Superior temporal gyrus (tissue), 1 donor: ENCODE results near the gene USP17L29.
"Not testable (repeated sequence)": the region's sequence is repeated elsewhere in the genome, so short reads cannot be mapped to it uniquely, and the experiment has no call there.

Experiments used
- DNase-seq: peaks from one replicate; pipeline ENCODE4 v3.0.0-alpha.2; 2016; ENCODE audit errors: extremely low spot score

Gene USP17L29, protein sequence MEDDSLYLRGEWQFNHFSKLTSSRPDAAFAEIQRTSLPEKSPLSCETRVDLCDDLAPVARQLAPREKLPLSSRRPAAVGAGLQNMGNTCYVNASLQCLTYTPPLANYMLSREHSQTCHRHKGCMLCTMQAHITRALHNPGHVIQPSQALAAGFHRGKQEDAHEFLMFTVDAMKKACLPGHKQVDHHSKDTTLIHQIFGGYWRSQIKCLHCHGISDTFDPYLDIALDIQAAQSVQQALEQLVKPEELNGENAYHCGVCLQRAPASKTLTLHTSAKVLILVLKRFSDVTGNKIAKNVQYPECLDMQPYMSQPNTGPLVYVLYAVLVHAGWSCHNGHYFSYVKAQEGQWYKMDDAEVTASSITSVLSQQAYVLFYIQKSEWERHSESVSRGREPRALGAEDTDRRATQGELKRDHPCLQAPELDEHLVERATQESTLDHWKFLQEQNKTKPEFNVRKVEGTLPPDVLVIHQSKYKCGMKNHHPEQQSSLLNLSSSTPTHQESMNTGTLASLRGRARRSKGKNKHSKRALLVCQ

DNA sequence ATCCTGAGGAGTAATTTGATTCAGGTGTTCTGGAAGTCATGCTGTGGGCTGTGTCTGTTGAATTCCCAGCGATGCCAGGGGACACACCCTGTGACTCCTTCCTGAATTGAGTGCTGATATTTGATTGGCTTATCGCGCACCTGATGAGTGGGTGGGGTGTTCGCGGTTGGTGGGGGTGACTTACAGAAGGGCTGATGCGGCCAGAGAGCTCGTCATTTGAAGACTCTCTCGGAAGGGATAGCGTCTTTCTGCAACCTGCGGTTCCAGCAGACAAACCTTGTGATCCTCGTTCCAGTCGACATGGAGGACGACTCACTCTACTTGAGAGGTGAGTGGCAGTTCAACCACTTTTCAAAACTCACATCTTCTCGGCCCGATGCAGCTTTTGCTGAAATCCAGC is at the start of gene USP17L29:
Gene USP17L29, plus strand, starts transcription at position 301 of the 400 bp plus-strand sequence. Its CDS starts 0 bp downstream, at position 301.
- not testable (repeated sequence) for DNase-seq

DNA sequence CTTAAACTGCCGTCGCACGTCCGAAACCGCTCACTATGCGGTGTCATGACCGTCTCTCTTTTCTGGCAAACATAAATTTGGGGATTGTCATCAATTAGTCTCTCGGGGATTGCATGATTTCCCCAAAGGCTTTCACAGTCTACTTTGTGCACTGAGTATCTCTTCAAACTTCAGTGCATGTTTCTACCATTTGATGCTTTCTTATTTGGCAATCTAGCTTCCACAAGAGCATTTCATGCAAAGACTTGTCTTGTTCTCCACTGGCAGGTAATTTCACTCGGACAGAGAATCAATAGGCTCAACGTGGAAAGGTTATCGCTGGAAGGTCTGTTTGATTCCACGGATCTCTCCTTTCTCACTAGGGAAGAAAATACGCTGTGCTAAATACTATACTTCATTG is 29.2 kb upstream of the USP17L29 start:
- not testable (repeated sequence) for DNase-seq

GRCh38 chr4:9324865-9325264 is 28.6 kb upstream of the USP17L29 start, which contains the start of gene USP17L24:
USP17L24 (plus strand) TSS chr4:9325165; CDS start chr4:9325165, 0 bp downstream.
- not testable (repeated sequence) for DNase-seq

GRCh38 chr4:9329611-9330010 is 23.8 kb upstream of the USP17L29 start, which contains the start of gene USP17L25:
USP17L25 (plus strand) TSS chr4:9329911; CDS start chr4:9329911, 0 bp downstream.
- DNase-seq = not testable (repeated sequence)

DNA sequence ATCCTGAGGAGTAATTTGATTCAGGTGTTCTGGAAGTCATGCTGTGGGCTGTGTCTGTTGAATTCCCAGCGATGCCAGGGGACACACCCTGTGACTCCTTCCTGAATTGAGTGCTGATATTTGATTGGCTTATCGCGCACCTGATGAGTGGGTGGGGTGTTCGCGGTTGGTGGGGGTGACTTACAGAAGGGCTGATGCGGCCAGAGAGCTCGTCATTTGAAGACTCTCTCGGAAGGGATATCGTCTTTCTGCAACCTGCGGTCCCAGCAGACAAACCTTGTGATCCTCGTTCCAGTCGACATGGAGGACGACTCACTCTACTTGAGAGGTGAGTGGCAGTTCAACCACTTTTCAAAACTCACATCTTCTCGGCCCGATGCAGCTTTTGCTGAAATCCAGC is 19.1 kb upstream of the USP17L29 start, which contains the start of gene USP17L26:
Gene USP17L26, plus strand, starts transcription at position 301 of the 400 bp plus-strand sequence. Its CDS starts 0 bp downstream, at position 301.
- not testable (repeated sequence) for DNase-seq

DNA sequence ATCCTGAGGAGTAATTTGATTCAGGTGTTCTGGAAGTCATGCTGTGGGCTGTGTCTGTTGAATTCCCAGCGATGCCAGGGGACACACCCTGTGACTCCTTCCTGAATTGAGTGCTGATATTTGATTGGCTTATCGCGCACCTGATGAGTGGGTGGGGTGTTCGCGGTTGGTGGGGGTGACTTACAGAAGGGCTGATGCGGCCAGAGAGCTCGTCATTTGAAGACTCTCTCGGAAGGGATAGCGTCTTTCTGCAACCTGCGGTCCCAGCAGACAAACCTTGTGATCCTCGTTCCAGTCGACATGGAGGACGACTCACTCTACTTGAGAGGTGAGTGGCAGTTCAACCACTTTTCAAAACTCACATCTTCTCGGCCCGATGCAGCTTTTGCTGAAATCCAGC is 14.3 kb upstream of the USP17L29 start, which contains the start of gene USP17L5:
Gene USP17L5, plus strand, starts transcription at position 301 of the 400 bp plus-strand sequence. Its CDS starts 0 bp downstream, at position 301.
- DNase-seq = not testable (repeated sequence)

DNA sequence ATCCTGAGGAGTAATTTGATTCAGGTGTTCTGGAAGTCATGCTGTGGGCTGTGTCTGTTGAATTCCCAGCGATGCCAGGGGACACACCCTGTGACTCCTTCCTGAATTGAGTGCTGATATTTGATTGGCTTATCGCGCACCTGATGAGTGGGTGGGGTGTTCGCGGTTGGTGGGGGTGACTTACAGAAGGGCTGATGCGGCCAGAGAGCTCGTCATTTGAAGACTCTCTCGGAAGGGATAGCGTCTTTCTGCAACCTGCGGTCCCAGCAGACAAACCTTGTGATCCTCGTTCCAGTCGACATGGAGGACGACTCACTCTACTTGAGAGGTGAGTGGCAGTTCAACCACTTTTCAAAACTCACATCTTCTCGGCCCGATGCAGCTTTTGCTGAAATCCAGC is 9.6 kb upstream of the USP17L29 start, which contains the start of gene USP17L27:
Gene USP17L27, plus strand, starts transcription at position 301 of the 400 bp plus-strand sequence. Its CDS starts 0 bp downstream, at position 301.
- DNase-seq = not testable (repeated sequence)

- not testable (repeated sequence) for DNase-seq
Observed at GRCh38 chr4:9348593-9348992, 4.8 kb upstream of the USP17L29 start, which contains the start of gene USP17L28. USP17L28 (plus strand) TSS chr4:9348893; CDS start chr4:9348893, 0 bp downstream.

GRCh38 chr4:9350866-9351265 is 2.6 kb upstream of the USP17L29 start:
- not testable (repeated sequence) for DNase-seq

GRCh38 chr4:9362829-9363228 is 9.4 kb downstream of the USP17L29 start, which contains the start of gene USP17L30:
USP17L30 (plus strand) TSS chr4:9363129; CDS start chr4:9363129, 0 bp downstream.
- DNase-seq = not testable (repeated sequence)

GRCh38 chr4:9379881-9380280 is 26.4 kb downstream of the USP17L29 start:
- DNase-seq = not testable (repeated sequence)

DNA sequence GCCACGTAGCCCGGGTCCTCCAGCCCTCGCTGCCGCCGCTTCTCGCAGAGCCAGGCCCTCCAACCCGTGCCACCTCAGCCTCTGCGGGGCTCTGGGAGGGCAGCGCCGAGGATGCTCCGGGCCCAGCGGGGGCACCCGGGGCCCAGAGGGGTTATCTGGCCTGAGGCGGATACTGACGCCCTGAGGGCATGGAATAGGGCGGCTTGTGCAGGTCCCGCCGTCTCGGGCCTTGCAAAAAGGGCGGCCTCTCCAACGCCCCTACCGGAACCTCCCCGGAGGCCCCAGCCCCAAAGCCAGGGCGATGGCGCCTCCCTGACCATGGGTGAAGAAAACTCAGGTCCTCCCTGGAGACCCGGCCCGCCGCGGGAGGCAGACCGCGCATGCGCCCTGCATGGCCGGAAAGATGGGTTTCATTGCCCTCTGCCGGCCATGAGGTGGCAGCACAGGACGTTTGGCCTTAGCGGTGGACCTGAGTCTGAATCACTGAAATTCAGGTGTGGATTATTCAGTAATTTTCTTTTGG is 27.6 kb downstream of the USP17L29 start:
- DNase-seq = not testable (repeated sequence)

DNA sequence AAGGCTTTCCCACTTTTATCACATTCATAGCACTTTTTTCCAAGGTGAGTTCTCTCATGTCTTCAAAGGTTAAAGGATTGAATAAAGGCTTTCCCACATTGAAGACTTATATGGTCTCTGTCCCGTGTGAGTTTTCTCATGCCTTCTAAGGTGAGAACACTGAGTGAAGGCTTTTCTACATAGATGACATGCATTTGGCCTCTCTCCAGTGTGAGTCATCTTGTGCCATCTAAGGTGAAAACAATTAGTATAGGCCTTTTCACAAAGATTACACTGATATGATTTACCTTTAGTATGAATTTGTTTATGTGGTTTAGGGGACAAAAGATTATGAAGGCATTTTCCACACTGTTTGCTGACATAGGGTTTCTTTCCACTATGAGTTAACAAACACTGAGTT is 30.7 kb downstream of the USP17L29 start:
- no peak for DNase-seq

DNA sequence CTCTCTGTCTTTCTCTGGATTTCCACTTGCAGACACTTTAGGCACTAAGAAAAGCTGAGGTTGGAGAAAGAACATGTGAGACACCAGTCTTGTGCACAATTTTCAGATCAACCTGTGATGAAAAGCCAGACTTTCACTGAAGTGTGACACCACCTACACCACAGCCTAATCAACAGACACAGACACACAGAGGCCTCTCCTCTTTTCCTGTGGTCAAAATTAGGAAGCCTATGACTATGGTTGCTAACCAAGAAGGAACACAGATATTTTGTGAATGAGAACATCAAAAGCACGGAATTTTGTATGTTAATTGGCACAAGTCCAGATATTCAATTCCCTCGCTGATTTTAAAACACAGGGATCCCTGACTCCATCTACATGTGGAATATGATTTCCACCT is 35.6 kb downstream of the USP17L29 start:
- DNase-seq = not testable (repeated sequence)
